ENCODE data around the gene NELFB.
A peak's percentile ranks its signal among the peaks of the same experiment; 100 is the strongest.

The NELFB gene

DNA sequence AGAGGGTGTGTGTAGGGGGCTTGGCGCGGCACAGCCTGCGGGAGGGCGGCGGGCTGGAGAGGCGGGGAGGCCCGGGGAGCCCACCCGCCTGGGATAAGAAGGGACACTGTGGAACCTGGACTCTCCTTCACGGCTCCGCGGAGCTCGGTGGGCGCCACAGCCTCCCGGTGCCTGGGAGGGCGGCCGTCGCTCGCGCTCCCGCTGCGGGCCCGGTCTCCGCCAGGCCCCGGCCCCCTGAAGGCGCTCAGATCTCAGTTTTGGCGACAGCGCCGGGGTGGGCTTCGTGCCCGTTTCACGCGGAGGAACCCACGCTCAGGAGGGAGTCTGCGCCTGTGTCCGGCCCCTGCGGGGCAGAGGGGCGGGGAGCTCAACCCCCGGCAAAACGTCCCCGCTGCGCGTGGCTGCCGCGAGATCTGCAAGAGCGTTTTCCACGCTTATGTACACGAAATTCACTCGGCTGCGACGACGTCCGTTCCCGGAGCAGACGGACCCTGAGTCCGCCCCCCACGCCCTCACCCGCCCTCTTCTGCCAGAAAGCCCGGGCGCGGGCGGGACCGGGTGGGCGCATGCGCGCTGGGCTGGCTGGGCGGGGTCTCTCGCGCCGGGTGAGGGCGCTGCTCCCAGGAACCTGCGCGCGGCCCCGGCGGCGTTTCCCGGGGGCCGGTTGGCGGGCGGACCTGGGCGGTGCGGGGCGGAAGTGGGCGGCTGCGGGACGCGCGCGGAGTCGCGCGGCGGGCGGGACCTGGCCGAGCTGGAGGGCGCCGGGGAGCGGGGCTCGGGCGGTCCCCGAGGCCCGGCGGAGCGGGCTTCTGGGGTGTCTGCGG is at the start of gene NELFB:
NELFB (plus strand) TSS at position 704 of the 824 bp plus-strand sequence.
- peak; percentile 100 for DNase-seq (ENCODE audit: low spot score)

DNA sequence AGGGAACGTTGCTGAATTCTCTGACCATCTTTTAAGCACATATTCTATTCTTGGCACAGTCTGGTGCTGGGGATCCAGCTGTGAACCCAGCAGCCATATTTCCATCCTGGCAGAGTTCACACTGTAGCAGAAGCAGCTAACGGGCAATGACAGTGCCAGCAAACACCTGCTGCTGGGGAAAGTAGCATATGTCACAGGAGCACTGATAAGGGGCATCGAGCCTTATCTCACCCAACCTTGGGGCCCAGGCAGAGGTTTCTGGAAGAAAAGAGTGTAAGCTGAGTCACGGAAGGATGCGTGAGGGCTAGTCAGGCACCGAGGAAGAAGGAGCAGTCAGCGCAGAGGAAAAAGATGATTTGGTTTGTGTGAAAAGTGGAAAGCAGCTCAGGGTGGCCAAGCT is 48.5 kb upstream of the NELFB start:
- no peak for DNase-seq (ENCODE audit: low spot score)

DNA sequence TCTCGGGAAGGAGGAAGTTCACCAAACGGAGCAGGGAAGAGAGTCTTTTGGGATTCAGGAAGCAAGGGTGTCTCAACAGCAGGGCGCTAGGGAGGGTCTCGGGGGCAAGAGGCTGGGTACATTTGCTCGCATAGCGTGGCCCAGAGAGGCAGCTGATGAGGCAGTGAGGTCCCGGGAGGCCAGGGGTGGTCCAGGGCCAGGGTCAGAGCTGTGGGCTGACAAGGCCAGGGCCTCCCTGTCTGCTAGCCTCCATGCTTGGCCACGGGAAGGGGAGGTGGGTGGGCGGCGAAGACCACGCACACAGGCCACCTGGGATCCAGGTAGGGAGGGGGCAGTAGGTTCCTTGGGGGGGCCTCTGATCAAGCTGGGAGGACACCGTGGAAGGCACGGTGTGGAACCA is 43.6 kb upstream of the NELFB start:
- no peak for DNase-seq (ENCODE audit: low spot score)

DNA sequence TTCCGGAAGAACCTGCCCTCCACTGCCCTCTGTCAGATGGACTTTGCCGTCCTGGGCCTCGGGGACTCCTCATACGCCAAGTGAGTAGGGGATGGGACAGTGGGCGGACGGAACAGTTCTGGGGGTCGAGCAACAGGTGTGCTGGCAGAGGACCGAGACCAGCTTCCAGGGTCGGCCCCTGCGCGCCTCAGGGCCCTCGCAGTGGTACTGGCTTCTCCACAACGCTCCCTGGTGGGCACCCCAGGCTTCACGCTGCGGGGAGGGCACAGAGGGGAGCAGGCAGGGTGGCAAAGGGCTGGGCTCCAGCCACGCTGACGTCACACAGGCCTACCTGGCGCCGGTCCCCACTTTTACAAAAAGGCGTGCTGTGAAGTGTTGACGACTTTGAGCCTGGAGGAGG is 42.6 kb upstream of the NELFB start:
- DNase-seq (ENCODE audit: low spot score): no peak

DNA sequence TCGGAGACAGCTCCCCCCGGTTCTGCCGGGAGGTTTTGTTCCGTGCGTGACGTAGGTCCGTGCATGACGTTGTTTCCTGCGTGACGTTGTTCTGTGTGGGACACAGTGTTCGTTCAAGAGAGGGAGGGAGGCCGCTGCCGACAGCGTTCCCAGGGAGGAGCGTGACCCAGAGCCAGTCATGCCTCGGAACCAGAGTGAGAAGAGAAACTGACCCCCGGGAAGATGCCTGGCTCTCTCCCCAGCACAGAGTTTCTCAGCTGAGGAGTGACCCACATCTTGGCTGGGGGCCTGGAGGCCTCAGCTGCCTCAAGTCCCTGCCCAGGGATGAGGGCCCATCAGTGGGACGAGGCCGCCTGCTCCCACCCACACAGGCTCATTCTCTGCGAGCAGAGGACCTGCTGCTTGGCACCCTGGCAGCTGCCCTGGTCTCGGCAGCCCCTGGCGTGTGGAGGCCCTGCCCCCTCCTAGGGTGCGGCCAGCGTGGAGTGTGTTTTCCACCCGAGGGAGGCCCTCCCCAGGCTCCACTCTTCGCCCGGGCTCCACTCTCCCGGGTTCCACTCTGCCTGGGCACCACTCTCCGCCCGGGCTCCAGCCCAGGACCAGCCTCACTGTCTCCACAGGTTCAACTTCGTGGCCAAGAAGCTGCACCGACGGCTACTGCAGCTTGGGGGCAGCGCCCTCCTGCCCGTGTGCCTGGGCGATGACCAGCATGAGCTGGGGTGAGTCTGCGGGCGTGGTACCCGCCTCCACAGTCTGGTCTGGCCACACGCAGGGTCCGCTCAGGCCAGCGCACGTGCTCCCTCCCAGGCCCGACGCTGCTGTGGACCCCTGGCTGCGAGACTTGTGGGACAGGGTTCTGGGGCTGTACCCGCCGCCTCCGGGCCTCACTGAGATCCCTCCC is 41.7 kb upstream of the NELFB start:
- DNase-seq (ENCODE audit: low spot score): peak; percentile 18

DNA sequence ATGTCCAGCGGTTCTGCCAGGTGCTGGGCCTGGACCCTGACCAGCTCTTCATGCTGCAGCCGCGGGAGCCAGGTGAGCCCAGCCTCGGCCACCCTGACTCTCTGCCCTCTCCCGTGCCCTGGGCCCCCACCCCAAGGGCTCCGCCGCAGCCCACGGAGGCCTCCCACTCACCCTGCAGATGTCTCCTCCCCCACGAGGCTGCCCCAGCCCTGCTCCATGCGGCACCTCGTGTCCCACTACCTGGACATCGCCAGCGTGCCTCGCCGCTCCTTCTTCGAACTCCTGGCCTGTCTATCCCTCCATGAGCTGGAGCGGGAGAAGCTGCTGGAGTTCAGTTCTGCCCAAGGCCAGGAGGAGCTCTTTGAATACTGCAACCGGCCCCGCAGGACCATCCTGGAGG is 40.5 kb upstream of the NELFB start:
- no peak for DNase-seq (ENCODE audit: low spot score)

DNA sequence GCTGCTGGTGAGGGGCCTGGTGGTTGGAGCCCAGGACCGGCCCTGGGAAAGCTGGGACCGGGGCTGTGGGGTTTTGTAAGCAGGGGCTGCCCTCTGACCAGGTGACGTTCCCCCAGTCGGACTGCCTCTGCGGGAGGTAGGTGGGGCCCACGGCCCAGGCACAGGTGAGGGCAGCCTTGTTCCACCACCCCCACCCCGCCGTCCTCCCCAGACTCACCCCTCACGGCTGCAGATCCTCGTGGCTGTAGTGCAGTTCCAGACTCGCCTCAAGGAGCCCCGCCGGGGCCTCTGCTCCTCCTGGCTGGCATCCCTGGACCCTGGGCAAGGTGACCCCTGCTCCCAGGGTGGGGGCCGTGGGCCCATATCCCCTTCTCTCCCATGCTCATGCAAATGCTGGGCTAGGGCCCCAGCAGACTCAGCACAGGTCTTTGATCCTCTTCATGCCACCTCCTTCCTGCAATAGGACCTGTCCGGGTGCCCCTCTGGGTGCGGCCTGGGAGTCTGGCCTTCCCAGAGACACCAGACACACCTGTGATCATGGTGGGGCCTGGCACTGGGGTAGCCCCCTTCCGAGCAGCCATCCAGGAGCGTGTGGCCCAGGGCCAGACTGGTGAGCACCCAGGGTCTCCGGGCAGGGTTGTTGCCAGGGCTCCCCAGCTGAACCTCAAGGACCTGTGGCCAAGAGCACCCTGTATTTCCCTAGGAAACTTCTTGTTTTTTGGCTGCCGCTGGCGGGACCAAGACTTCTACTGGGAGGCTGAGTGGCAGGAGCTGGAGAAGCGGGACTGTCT is 39.7 kb upstream of the NELFB start:
- no peak for DNase-seq (ENCODE audit: low spot score)

DNA sequence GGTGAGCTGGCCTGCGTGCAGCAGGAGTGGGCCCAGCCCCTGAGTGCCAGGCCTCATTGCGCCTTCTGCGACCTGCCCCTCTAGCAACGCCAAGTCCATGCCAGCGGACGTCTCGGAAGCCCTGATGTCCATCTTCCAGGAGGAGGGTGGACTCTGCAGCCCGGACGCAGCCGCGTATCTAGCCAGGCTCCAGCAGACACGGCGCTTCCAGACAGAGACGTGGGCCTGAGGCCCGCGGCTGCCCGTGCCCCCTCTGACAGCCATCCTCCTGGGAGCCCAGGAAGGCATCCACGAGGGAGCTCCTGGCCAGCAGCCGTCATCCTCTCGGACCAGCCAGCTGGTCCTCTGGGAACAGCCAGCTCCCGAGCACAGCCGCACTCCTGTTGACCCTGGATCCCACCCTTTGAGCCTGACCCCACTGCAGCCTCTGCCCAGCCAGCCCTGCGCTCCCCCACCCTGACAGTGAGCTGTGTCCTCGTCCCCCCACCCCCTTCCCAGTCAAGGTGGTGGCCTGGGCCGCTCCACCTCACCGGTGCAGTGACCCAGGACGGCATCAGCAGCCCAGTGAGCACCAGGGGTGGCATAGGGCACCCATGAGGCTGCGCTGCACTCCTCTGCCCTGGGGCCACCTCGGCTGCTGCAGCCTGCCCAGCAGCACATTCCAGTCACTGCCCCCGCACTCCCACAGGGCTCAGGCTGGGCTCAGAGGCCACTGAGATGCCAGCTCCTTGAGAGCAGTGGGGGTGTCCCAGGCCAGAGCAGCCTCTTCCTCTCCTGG is 38.8 kb upstream of the NELFB start:
- DNase-seq (ENCODE audit: low spot score): no peak

DNA sequence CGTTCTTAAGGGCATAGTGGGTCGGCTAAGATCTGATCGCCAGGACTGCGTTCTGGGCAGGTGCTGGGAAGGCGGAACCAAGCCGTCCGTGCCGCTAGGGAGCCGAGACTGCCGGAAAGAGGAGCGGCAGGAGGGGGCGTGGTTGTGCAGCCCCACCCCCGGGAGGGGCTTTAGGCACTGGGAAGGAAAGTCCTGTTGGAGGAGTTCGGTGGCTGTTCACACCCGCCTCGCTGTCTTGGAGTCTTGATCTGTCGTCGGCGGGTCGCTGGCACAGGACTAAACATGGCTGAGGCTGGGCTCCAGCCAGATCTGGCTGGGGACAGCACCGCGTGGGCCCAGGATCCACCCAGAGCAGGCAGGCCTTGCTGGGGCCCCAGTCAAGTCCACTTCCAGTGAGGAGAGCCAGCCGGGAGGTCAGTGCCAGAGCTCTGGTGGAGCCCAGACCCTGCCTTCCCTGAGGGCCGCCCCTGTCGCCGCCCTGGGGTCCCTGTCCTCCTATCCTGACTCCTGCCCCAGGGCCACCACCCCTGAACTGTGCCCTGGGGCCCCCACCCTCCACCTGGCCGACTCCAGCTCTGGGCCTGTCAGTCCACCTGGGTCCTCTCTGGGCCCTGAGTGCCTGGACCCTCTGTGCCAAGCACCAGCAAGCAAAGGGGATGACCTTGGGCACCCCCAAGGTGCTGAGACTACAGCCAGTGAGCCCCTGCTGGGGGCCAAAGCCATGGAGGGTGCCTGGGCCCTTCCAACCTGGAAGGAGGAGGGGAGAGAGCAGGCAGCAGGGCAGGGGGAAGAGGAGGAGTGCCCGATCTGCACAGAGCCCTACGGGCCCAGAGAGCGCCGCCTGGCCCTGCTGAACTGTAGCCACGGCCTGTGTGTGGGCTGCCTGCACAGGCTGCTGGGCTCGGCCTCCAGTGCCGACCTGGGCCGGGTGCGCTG is 37.6 kb upstream of the NELFB start:
- peak; percentile 82 for DNase-seq (ENCODE audit: low spot score)

DNA sequence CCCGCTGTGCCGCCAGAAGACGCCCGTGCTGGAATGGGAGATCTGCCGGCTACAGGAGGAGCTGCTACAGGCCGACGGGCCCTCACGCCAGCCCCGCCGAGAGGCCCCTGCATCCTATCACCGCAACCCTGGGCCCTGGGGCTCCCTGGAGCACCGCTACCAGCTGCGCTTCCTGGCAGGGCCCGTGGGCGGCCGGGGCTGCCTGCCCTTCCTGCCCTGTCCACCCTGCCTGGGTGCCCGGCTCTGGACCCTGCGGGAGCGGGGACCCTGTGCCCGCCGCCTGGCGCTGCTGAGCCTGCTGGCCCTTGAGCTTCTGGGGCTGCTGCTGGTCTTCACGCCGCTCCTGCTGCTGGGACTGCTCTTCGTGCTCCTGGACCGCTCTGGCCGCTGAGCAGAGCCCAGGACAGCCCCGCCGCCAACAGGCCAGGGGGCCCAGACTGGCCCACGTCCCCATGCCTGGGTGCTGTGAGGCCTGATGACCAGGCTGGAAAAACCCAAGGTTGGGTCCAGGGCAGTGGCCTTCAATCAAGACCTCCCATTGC is 36.8 kb upstream of the NELFB start:
- DNase-seq (ENCODE audit: low spot score): no peak

DNA sequence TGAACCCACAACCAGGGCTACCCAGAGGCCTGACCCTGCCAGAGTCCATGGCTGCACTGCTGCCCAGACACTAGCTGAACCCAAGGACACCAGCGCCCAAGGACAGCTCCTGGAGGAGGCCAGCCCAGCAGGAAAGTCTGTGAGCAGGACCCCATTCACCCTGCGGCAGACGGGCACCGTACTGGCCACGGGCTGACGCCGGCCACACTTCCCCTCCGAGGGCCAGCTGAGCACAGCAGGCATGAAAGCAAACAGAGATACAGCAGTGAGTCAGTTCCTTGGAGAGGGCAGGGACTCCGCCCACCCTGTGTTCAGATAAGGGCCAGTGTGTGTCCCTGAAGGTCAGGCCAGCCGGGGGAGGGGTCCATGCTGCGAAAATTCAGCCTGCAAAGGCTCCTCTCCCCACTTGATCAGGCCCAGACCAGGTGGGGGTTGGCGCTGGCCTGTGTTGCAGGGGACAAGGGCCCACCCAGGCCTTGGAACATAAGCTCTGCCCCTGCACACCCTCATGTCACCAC is 36.3 kb upstream of the NELFB start:
- no peak for DNase-seq (ENCODE audit: low spot score)

DNA sequence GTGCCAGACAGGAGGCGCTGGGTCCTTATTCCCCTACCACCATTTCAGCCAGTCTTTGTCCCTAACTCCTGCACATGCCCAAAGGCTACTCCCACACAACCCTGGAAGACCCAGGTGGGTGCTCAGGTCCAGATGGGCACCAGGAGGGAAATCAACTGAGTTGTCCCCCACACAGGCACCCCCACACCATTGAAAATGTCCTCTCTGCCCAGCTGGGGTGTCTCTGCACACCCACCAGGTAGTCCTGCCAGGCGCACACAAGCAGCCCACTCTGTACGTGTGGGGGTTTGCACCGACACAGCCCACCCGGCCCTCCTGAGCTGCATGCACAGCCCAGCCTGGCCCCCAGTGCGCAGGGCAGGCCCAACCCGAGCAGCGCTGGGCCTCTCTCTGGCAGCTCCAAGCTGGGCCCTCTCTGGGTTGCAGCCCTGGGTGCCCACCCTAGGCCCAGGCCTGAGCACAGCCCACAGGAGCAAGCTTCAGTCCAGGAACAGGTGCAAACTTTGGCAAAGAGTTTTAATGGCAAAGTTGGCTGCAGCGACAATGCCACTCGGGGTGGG is 35.3 kb upstream of the NELFB start:
- DNase-seq (ENCODE audit: low spot score): no peak

DNA sequence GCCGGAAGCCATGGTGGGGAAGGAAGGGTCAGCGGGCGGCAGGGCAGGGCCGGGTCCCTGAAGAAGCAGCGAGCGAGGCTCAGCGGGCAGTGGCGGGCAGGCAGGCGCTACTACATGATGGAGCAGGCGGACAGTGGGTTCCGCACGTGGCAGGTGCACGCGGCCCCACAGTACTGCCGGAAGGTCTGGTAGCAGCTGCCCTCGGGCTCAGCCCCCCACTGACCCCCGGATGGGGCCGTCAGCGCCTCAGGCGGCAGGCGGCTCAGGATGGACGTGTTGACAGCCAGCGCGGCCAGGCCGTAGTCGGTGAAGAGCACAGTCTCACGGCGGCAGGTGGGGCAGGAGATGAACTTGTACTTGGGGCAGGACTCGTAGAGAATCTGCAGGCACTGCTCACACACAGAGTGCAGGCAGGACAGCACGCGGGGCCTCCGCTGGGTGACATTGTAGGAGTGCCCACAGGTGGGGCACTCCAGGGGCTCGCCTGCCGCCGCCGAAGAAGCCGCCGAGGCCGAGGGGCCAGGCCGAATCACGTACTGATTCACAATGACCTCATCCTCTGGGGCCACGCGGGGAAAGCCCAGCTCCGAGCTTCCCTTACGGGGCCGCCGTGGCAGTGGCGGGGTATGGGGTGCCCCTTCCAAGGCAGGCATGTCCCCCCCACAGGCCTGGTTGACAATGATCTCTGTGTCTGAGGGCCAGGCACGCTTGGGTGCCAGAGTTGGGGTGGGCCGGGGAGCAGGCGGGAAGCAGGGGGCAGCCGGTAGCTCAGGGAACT is 34.6 kb upstream of the NELFB start:
- no peak for DNase-seq (ENCODE audit: low spot score)

DNA sequence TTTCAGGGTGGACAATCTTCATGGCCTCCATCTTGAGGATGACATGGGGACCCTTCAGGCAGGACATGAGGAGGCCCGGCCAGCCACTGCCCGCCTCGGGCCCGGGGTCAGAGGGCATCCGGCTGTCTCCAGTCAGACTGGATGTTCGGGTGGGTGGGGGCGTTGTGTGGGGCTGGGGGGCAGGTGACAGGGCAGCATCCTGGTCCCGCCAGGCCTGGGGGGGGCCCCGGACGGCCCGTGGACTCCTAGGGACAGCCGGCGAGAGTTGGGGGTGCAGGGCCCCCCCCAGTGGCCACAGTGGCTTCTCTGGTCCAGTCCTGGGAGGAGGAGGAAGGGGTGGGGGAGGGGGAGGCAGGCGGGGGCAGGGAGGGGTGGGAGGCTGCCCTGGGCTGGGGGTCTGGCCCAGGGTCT is 34.0 kb upstream of the NELFB start:
- no peak for DNase-seq (ENCODE audit: low spot score)

DNA sequence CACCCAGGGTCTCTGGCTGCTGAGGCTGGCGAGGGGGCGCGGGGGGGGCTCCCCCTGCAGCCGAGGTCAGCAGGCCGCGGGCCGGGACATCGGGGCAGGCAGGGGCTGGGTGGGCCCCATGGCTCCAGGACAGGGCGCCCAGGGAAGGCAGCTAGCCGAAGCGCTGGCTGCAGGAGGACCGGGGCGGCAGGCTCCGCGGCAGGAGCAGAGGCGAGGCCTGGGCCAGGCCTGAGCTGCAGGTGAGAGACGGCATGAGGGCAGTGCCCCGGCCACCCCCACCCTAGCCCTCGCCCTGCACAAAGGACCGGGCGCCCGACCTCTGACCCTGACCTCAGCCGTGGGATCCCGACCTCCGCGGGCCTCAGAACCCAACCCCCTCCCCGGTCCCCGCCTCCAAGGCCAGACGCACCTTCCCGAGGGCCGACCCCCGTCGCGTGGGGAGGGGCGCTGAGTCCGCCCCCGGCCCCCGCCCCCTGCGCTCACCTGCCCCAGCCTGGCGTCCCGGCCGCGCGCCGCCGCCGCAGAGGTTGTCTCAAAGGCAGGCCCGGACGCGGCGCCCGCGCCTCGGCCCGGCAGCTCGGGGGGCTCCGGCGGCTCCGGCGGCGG is 33.5 kb upstream of the NELFB start:
- DNase-seq (ENCODE audit: low spot score): no peak

DNA sequence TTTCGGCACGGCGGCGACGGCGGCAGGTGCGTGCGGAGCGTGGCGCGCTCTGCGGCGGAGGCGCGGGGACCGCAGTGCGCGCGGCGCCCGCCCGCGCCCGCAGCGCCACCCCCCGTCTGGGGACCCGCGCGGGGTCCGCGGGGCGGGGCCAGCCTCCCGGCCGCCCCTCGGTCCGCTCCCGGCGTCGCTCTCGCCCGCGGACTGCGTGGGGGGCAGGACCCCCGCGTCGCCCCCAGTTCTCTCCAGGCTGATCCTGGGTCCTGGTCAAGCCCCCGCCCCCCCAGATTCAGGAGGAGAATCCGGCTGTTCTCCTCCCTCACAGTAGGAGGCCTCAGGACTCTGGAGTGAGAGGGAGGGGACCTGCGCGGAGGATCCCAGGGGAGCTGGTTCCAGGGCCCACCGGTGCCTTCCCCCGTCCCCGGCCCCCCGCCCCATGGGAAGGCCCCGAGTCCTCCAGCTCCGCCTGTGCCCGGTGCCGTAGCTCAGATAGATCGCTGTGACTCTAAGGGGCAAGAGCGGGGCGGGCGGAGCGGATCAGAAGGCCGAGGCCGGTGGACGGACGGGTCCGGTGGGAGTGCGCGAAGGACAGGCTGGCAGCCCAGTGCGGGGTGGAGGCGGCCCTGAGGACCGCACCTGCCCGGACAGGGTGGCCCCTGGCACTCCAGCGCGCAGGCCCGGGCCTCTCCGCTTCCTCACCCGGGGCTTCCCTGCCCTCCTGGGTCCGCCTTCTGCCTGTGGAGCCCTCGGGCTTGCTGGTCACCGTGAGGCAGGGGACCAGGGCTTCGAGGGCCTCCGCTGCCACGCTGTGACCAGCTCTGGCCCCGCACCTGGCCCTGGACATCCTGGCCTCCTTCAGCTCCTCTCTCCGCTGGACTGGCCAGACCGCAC is 32.7 kb upstream of the NELFB start, which contains the start of gene RNF208:
RNF208 (minus strand) TSS at position 51 of the 888 bp plus-strand sequence. CDS start 1,028 bp downstream, outside the sequence.
- no peak for DNase-seq (ENCODE audit: low spot score)

Data from AG20443 (cell line).